GM10248 (cell line): ENCODE data around the gene ZNF846.
"Not testable (repeated sequence)": the region's sequence is repeated elsewhere in the genome, so short reads cannot be mapped to it uniquely, and the experiment has no call there.

Experiments
- CTCF ChIA-PET: fragments of 300-600 bp; sonication (Branson Sonifier 250); formaldehyde crosslinking; extraction: SDS; loops from one replicate; lab custom pipeline; 2021; ENCODE audit warnings: antibody characterized with exemption; lab: Yijun Ruan, JAX
- POLR2A ChIA-PET: fragments of 350-650 bp; sonication (Branson Sonifier 250); formaldehyde crosslinking; extraction: SDS; loops from one replicate; lab custom pipeline; 2020; ENCODE audit warnings: antibody characterized with exemption; lab: Yijun Ruan, JAX
- DNase-seq: peaks from one replicate; pipeline ENCODE4 v3.0.0; 2012; ENCODE audit errors: extremely low spot score
- CTCF ChIP-seq: IDR thresholded peaks from 2 replicates; pipeline ENCODE4 v1.5.1; 2012; ENCODE audit warnings: mild to moderate bottlenecking, low read depth; ENCODE audit errors: extremely low read depth, missing control alignments, control extremely low read depth

Gene ZNF846

GRCh38 chr19:9741476-9742171, 26.9 kb downstream of the ZNF846 start:
- ChIA-PET CTCF (no interaction called here), POLR2A (no interaction called here)
- no peak for TF ChIP-seq CTCF
- DNase-seq, result no peak

- DNase-seq, result no peak
- ChIA-PET CTCF (interaction anchor here (1.1 kb wide), 1 partner anchor 149 kb away, joined by 3 read pairs; no protein-coding TSS in a partner anchor), POLR2A (no interaction called here)
- TF ChIP-seq CTCF, result no peak
Measured at GRCh38 chr19:9735986-9736385, 32.6 kb downstream of the ZNF846 start.

GRCh38 chr19:9730056-9730455, 38.5 kb downstream of the ZNF846 start:
- DNase-seq, CTCF ChIA-PET, POLR2A ChIA-PET: not testable (repeated sequence)

GRCh38 chr19:9729162-9729561, 39.4 kb downstream of the ZNF846 start:
- ChIA-PET CTCF (no interaction called here), POLR2A (no interaction called here)
- DNase-seq, result no peak
- TF ChIP-seq CTCF, result no peak

- no peak for DNase-seq
- POLR2A ChIA-PET, result interaction anchor here (0.6 kb wide), 1 partner anchor 52 kb away, joined by 9 read pairs; no protein-coding TSS in a partner anchor
- TF ChIP-seq CTCF, result no peak
- CTCF ChIA-PET, result no interaction called here
Measured at GRCh38 chr19:9727644-9728043, 40.9 kb downstream of the ZNF846 start.

GRCh38 chr19:9725508-9726201, 42.9 kb downstream of the ZNF846 start:
- DNase-seq, POLR2A ChIA-PET, CTCF ChIA-PET: not testable (repeated sequence)

GRCh38 chr19:9724157-9724556, 44.4 kb downstream of the ZNF846 start:
- ChIA-PET CTCF (no interaction called here), POLR2A (no interaction called here)
- no peak for DNase-seq
- no peak for TF ChIP-seq CTCF
